Skeletal muscle satellite cell (primary cell): ENCODE results near the gene NASP.

ENCODE experiments used
- H3K27me3 ChIP-seq: 2 replicates; pipeline ENCODE4 v1.7.0; 2013; ENCODE audit warnings: low read length; ENCODE audit not compliant: control insufficient read depth, insufficient read depth
- H3K36me3 ChIP-seq: 2 replicates; pipeline ENCODE4 v1.7.0; 2013; ENCODE audit warnings: mild to moderate bottlenecking, control low read depth, low read length; ENCODE audit not compliant: insufficient read depth
- H3K4me1 ChIP-seq: 2 replicates; pipeline ENCODE4 v1.7.0; 2013; ENCODE audit warnings: low read length; ENCODE audit not compliant: control insufficient read depth, insufficient read depth
- H3K4me2 ChIP-seq: 2 replicates; pipeline ENCODE4 v1.7.0; 2013; ENCODE audit warnings: mild to moderate bottlenecking, low read length
- H3K4me3 ChIP-seq: 2 replicates; pipeline ENCODE4 v1.7.0; 2013; ENCODE audit warnings: low read length
- H3K9ac ChIP-seq: 2 replicates; pipeline ENCODE4 v1.7.0; 2013; ENCODE audit warnings: mild to moderate bottlenecking, low read depth, low read length, moderate library complexity
- H3K9me3 ChIP-seq: replicated peaks from 2 replicates; pipeline ENCODE4 v1.7.0; 2013; ENCODE audit warnings: mild to moderate bottlenecking, control low read depth, low read length

Gene NASP

DNA sequence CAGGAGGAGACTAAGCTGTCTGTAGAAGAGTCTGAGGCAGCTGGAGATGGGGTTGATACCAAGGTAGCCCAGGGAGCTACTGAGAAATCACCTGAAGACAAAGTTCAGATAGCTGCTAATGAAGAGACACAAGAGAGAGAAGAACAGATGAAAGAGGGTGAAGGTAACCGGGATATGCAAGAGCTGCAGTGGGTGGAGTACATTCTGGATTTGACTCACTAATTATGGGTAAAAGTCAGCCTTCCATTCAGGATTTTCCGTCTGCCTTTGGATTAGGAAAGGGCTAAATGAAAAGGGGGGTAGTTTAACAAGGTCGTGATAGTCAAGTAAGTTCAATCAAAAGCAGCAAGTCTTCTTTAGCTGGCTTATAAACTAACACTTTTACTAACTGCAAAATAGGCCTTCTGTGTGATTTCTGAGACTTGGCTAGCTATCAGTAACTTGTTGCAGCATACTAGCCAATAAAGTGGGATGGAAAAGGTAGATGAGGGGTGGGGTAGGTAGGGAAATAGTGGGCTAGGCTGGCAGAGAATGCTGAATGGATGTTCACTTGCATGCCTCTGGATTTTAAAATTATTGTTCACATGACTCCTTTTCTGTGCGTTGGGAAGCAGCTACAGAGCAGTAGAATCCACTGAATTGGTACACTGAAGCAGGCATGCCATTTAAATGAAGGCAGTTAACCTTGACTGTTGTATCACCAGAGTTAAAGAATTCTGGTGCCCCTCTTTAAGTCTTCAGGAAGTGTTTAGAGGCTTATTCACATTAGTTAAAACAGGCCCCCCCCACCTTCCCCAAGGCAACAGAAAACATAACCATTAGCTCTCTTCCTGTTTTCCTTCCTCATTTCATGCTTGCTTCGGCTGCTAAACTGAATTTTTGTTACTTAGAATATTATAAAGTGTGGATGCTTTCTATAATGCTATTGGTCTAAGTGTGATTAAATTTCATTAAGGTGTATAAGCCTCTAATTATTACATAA is 24.6 kb downstream of the NASP start:
- Histone ChIP-seq H3K9me3 (no peaks in the 10 kb centered on the region), H3K4me1 (no peaks in the 10 kb centered on the region), H3K36me3 (peaks cover 18% of the 10 kb centered on the region), H3K4me3 (no peak overlapping the region), H3K9ac (no peak overlapping the region), H3K4me2 (no peak overlapping the region), H3K27me3 (no peaks in the 10 kb centered on the region)

- no peaks in the 10 kb centered on the region for H3K27me3 ChIP-seq
- H3K4me1 ChIP-seq, result no peaks in the 10 kb centered on the region
- H3K9ac ChIP-seq, result no peak overlapping the region
- no peak overlapping the region for H3K4me2 ChIP-seq
- no peak overlapping the region for H3K4me3 ChIP-seq
- H3K9me3 ChIP-seq, result no peaks in the 10 kb centered on the region
- H3K36me3 ChIP-seq, result peaks cover 31% of the 10 kb centered on the region
Measured at GRCh38 chr1:45610589-45611226, 26.9 kb downstream of the NASP start.

- Histone ChIP-seq H3K36me3 (peaks cover 40% of the 10 kb centered on the region), H3K4me3 (no peak overlapping the region), H3K4me2 (no peak overlapping the region), H3K9me3 (no peaks in the 10 kb centered on the region), H3K9ac (no peak overlapping the region), H3K4me1 (no peaks in the 10 kb centered on the region), H3K27me3 (no peaks in the 10 kb centered on the region)
Measured at GRCh38 chr1:45612941-45613579, 29.2 kb downstream of the NASP start.

DNA sequence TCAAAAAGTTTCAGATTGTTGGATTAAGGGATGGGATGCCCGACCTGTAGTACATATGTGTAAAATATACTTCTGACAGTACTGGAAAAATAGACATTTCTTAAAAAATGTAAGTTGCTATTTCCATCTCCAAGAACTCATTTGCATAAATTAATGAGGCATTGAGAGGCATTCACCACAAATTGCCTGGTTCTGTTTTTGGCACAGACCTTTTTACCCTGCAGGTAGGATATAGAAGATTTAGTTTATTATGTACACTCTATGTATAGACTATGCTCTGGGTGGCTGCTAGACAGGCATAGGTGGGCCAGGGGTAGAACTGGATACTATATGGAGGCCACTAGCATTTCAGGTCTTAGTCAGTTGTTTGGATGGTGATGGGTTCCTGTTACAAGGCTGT is 32.0 kb downstream of the NASP start:
- Histone ChIP-seq H3K4me3 (no peak overlapping the region), H3K27me3 (no peaks in the 10 kb centered on the region), H3K36me3 (peaks cover 45% of the 10 kb centered on the region), H3K4me1 (no peaks in the 10 kb centered on the region), H3K4me2 (no peak overlapping the region), H3K9me3 (no peaks in the 10 kb centered on the region), H3K9ac (no peak overlapping the region)

DNA sequence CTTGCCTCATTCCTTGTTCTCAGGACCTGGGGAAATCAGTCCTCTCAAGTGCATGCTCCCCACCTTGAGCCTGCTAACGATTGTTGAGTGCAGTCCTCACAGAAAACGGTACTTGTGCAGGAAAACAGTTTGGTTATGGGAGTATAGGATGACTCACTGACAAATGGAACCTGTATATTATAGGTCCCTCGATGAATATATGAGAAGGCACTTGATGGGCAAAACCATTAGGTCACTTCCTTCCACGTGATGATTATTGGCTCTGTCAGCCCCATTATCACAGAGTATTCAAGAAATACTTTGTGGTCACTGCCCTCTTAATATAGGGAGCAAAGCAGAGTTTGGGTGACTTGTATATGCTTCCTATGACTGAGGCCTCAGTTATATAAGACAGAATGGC is 33.8 kb downstream of the NASP start:
- Histone ChIP-seq H3K9ac (no peak overlapping the region), H3K4me1 (no peaks in the 10 kb centered on the region), H3K4me3 (no peak overlapping the region), H3K9me3 (no peaks in the 10 kb centered on the region), H3K27me3 (no peaks in the 10 kb centered on the region), H3K36me3 (peaks cover 49% of the 10 kb centered on the region), H3K4me2 (no peak overlapping the region)

DNA sequence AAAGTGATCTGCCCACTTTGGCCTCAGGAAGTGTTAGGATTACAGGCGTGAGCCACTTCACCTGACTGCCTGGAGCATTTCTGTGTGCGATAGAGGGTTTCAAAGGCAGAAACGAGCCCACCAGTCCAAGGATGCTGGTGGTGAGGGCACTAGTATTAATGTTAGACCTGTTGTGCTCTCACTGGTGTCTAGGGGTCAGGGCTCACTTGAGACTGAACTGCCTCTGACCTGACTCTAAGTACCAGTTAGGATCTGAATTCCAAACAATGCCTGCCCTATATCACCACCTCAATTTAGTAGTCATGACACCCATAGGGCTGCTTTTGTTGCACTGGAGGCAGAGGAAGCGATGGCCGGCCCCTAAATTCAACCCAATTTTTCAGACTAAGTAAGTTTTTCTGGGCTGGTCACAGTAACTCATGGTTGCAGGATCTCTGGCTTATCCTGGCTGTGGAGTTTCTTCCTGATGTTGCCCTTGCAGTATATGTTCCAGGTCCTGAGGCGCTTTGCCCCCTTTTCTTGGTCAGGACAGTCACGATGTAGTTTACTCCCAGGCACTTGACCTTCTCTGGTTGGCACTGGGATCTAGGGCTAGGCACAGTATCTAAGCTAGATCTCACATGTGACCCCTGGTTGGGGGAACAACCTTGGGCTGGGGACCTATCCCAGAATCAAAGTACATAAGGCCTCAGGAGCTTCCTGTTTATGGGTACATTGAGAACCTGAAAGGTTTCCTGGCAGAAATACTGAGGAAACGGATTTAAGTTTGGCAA is 35.5 kb downstream of the NASP start:
- H3K4me2 ChIP-seq, result no peak overlapping the region
- H3K4me3 ChIP-seq, result no peak overlapping the region
- H3K9me3 ChIP-seq, result no peaks in the 10 kb centered on the region
- H3K36me3 ChIP-seq, result peaks cover 57% of the 10 kb centered on the region
- H3K4me1 ChIP-seq, result no peaks in the 10 kb centered on the region
- no peak overlapping the region for H3K9ac ChIP-seq
- H3K27me3 ChIP-seq, result no peaks in the 10 kb centered on the region

GRCh38 chr1:45620588-45621500 is 37.0 kb downstream of the NASP start:
- peaks cover 52% of the 10 kb centered on the region for H3K36me3 ChIP-seq
- H3K4me2 ChIP-seq, result no peak overlapping the region

GRCh38 chr1:45621501-45621836 is 37.6 kb downstream of the NASP start:
- Histone ChIP-seq H3K9ac (no peak overlapping the region), H3K4me3 (no peak overlapping the region), H3K27me3 (no peaks in the 10 kb centered on the region), H3K4me1 (no peaks in the 10 kb centered on the region), H3K36me3 (peaks cover 51% of the 10 kb centered on the region), H3K4me2 (no peak overlapping the region), H3K9me3 (no peaks in the 10 kb centered on the region)

More at GRCh38 chr1:45620588-45621500, 37.0 kb downstream of the NASP start:
- Histone ChIP-seq H3K9ac (no peak overlapping the region), H3K4me1 (no peaks in the 10 kb centered on the region), H3K4me3 (no peak overlapping the region), H3K9me3 (no peaks in the 10 kb centered on the region), H3K27me3 (no peaks in the 10 kb centered on the region)

DNA sequence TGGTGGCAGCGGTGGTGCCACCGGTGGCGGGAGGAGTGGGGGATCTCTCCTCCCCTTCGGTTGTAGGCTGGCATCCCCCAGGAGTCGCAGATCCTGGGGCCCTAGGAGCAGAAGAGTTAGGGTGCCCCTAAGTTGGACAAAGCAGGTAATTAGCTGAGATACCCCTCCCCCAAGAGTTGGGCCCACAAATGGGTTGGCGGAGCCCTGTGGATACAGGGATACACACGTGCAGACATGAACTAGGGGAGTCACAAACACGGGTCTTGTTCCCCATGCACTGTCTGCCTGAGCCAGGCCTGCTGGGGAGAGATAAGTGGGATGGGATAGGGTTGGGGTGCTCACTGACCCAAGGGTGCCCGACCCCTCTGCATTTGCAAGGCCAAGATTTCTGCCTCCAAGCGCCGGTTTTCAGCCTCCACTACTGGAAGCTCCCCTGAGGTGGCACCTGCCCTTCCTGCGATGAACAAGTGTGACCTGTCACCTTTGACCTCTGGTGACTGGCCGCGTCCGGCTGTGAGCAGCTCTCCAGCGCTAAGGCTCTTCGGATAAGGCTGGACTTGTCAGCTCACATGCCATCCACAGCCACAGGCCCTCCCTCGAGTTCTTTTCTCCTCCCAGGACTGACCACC is 38.2 kb downstream of the NASP start:
- Histone ChIP-seq H3K27me3 (no peaks in the 10 kb centered on the region), H3K4me2 (no peak overlapping the region), H3K4me3 (no peak overlapping the region), H3K9ac (no peak overlapping the region), H3K36me3 (peaks cover 49% of the 10 kb centered on the region), H3K4me1 (no peaks in the 10 kb centered on the region), H3K9me3 (no peaks in the 10 kb centered on the region)
